ENCODE measurements around the gene COBLL1. TPM values are rescaled to one million over a fixed set of nuclear protein-coding genes. Genes with fewer than 3 reads are reported as not detected.
"Not testable (repeated sequence)": the region's sequence is repeated elsewhere in the genome, so short reads cannot be mapped to it uniquely, and the experiment has no call there.

Gene COBLL1
- total RNA-seq, 4 donors from 2014 or later: 41.4 to 66.0 (median 61.9) TPM

DNA sequence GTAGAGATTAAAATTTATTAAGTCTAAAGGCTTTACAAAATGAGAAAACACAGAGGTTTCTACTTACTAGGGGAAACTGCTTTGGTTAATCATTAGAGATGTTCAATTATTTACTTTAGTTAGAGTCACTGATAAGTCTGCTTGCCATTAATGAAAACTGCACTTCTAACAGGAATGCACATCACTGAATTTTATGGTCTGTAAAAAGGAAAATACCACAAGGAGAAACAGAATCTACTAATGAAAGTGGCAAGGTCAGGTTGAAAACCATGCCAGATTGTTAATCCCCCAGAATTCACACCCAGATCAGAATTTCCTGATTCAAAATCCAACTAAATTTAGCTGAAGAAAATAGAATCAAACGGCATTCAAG lies 129.9 kb downstream of the COBLL1 start:
- no peak for DNase-seq (ENCODE audit: extremely low spot score)

DNA sequence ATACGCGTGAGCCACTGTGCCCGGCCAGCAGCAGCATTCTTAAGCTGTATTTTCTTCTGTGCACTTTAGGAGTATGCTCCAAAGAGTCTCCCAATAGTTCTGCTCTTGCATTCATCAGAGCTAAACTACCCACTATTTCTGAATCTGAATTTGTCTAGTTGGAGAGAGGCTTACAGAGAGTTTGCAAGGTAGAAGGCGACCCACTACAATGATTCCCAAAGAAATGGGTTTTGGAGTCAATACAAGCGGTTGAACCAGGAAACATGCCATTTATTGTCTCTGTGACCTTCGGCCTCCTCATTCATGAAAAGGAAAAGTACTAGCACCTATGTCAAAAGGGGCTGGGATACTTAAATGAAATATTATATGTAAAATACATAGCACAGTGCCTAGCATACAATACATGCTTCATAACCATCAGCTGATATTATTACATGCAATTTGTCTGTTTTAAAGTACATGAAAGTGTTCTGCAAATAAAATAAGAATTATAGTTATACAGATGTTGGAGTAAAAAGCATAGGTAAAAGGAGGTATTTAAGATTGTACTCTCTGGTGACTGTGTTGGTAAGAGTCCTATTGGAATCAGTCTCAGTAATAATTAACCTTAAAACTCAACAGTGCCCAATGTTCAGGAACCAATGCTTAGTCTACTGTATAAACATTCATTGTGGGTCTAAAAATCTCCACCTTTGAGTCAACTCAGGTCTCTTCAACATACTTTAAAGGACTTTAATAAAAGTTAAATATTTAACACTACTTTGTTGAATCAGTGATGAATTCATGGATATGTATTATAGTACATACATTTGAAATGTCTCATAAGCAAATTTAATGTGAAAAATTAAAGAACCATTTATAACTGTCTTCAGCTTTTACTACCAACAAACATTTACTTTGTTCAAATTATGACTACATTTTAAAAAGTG lies 130.5 kb downstream of the COBLL1 start:
- no peak for DNase-seq (ENCODE audit: extremely low spot score)
- Histone ChIP-seq H3K9me3 (no peaks in the 10 kb centered on the region), H3K27me3 (no peaks in the 10 kb centered on the region), H3K4me3 (no peak overlapping the region), H3K27ac (replicated peaks in 1 of 4) (no peak overlapping the region), H3K4me1 (no peaks in the 10 kb centered on the region), H3K36me3 (no peaks in the 10 kb centered on the region)
- intact Hi-C loops (cut with DNase I): no loop called here
- TF ChIP-seq, protein P1, sequence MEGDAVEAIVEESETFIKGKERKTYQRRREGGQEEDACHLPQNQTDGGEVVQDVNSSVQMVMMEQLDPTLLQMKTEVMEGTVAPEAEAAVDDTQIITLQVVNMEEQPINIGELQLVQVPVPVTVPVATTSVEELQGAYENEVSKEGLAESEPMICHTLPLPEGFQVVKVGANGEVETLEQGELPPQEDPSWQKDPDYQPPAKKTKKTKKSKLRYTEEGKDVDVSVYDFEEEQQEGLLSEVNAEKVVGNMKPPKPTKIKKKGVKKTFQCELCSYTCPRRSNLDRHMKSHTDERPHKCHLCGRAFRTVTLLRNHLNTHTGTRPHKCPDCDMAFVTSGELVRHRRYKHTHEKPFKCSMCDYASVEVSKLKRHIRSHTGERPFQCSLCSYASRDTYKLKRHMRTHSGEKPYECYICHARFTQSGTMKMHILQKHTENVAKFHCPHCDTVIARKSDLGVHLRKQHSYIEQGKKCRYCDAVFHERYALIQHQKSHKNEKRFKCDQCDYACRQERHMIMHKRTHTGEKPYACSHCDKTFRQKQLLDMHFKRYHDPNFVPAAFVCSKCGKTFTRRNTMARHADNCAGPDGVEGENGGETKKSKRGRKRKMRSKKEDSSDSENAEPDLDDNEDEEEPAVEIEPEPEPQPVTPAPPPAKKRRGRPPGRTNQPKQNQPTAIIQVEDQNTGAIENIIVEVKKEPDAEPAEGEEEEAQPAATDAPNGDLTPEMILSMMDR (IDR thresholded peaks at IDR 0.05): no peak
- TF ChIP-seq EP300 (IDR thresholded peaks at IDR 0.05) (no peak), POLR2A (IDR thresholded peaks at IDR 0.05; ENCODE audit: low read depth) (no peak), POLR2AphosphoS5 (IDR thresholded peaks at IDR 0.05) (no peak)
- WGBS: 94% methylated on average over 6 of the region's 6 CpGs

More for the DNA sequence above, 129.9 kb downstream of the COBLL1 start:
- 72% methylated on average over 1 of the region's 1 CpG for WGBS
- no peaks in the 10 kb centered on the region for H3K36me3 ChIP-seq
- no peak overlapping the region for H3K27ac ChIP-seq (replicated peaks in 1 of 4)
- no peaks in the 10 kb centered on the region for H3K9me3 ChIP-seq
- H3K27me3 ChIP-seq: no peaks in the 10 kb centered on the region
- no peaks in the 10 kb centered on the region for H3K4me1 ChIP-seq
- TF ChIP-seq, protein P1 (IDR thresholded peaks at IDR 0.05): no peak
- H3K4me3 ChIP-seq: no peak overlapping the region
- intact Hi-C loops (cut with DNase I): no loop called here

DNA sequence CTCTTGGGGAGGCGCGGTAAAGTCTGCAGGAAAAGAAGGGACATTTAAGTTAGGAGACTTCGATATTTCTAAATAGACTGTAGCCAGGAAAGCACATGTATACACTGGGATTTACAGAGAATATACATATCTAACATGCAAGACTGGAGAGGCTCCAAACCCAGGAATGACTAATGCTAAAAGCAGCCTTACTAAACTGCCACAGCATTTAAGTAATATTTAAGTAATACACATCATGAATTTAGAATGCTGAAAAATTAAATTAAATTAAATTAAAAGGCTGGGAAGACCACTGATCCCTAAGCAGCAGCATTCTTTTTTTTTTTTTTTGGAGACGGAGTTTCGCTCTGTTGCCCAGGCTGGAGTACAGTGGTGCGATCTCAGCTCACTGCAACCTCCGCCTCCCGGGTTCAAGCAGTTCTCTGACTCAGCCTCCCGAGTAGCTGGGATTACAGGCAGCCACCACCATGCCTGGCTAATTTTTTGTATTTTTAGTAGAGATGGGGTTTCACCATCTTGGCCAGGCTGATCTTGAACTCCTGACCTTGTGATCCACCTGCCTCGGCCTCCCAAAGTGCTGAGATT lies 131.3 kb downstream of the COBLL1 start:
- H3K36me3 ChIP-seq; H3K4me3 ChIP-seq; H3K4me1 ChIP-seq; DNase-seq (ENCODE audit: extremely low spot score); H3K27ac ChIP-seq (replicated peaks in 1 of 4); intact Hi-C loops (cut with DNase I); H3K9me3 ChIP-seq; H3K27me3 ChIP-seq: not testable (repeated sequence)
- 93% methylated on average over 10 of the region's 10 CpGs for whole genome bisulfite sequencing

DNA sequence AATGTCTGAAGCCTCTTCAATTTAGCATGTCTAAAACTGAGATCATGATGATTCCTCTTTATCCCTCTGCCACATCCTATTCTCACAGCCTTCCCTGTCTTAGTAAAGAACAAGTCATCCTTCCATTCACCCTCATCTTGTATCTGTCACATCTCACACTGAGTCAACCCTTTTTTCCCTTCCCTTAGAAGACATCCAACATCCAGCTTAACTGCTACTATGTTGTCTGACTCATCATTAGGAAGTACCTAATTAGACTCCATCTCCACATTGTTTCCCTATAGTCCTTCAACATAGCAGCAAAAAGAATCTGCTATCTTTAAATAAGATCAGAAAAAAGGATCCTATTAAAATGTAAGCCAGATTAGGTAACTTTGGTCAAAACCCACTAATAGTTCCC lies 135.1 kb downstream of the COBLL1 start:
- no peak for TF ChIP-seq POLR2A (IDR thresholded peaks at IDR 0.05; ENCODE audit: low read depth)
- TF ChIP-seq POLR2AphosphoS5 (IDR thresholded peaks at IDR 0.05): peak in 1 of 2 donors; percentile 7
- no peak for TF ChIP-seq EP300 (IDR thresholded peaks at IDR 0.05)
- TF ChIP-seq, protein P1 (IDR thresholded peaks at IDR 0.05): no peak
- Histone ChIP-seq H3K27me3 (no peaks in the 10 kb centered on the region), H3K9me3 (no peaks in the 10 kb centered on the region), H3K36me3 (peaks cover 0 to 28% (median 6%) of the 10 kb centered on the region in 4 donors), H3K4me1 (peaks cover 0 to 1% (median 0%) of the 10 kb centered on the region in 4 donors), H3K27ac (replicated peaks in 1 of 4) (no peak overlapping the region), H3K4me3 (no peak overlapping the region)
- intact Hi-C loops (cut with DNase I): no loop called here
- DNase-seq (ENCODE audit: extremely low spot score): no peak

DNA sequence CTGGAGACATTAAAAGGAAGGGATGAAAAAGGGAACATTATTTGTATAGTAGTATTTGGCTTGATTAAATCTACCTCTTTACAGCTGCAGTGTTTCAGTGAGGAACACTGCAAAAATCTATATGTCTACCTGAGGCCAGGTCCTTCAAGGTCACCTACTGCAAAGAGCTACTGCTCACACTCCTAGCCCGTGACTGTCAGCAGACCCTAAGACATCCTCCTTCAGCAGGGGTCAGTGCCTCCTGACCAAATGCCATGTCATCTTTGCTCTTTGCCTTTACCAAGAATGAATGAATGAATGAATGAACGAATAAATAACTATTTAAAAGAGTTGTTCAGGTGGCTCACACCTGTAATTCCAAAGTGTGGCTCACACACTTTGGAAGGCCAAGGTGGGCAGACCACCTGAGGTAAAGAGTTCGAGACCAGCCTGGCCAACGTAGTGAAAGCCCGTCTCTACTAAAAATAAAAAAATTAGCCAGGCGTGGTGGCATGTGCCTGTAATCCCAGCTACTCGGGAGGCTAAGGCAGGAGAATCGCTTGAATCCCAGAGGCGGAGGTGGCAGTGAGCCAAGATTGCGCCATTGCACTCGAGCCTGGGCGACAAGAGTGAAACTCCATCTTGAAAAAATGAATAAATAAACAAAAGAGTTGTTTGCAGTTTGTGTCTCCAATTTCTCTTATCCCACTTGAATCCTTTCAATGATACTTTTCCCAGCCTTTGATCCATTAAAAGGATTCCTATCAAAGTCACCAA lies 136.0 kb downstream of the COBLL1 start:
- TF ChIP-seq POLR2A (IDR thresholded peaks at IDR 0.05; ENCODE audit: low read depth): no peak
- intact Hi-C loops (cut with DNase I): no loop called here
- 92% methylated on average over 12 of the region's 12 CpGs for WGBS
- H3K4me1 ChIP-seq: peaks cover 0 to 10% (median 7%) of the 10 kb centered on the region in 4 donors
- H3K27ac ChIP-seq (replicated peaks in 1 of 4): no peak overlapping the region
- no peaks in the 10 kb centered on the region for H3K27me3 ChIP-seq
- H3K36me3 ChIP-seq: peaks cover 0 to 30% (median 6%) of the 10 kb centered on the region in 4 donors
- no peak for DNase-seq (ENCODE audit: extremely low spot score)
- no peaks in the 10 kb centered on the region for H3K9me3 ChIP-seq
- no peak overlapping the region for H3K4me3 ChIP-seq
